Measurements from ENCODE around the gene TUBGCP5. TPM values are rescaled to one million over a fixed set of nuclear protein-coding genes. Genes with fewer than 3 reads are reported as not detected.
"Not testable (repeated sequence)": the region's sequence is repeated elsewhere in the genome, so short reads cannot be mapped to it uniquely, and the experiment has no call there.

TUBGCP5 gene
- 16.2 and 17.5 TPM in 2 replicates for total RNA-seq (2014; rRNA removed; shearing (Covaris generic))
- 13.6 and 14.6 TPM in 2 replicates for polyA plus RNA-seq (2016; fragmentation: Nextera tagmentation; extraction: Ambion mirVana)

DNA sequence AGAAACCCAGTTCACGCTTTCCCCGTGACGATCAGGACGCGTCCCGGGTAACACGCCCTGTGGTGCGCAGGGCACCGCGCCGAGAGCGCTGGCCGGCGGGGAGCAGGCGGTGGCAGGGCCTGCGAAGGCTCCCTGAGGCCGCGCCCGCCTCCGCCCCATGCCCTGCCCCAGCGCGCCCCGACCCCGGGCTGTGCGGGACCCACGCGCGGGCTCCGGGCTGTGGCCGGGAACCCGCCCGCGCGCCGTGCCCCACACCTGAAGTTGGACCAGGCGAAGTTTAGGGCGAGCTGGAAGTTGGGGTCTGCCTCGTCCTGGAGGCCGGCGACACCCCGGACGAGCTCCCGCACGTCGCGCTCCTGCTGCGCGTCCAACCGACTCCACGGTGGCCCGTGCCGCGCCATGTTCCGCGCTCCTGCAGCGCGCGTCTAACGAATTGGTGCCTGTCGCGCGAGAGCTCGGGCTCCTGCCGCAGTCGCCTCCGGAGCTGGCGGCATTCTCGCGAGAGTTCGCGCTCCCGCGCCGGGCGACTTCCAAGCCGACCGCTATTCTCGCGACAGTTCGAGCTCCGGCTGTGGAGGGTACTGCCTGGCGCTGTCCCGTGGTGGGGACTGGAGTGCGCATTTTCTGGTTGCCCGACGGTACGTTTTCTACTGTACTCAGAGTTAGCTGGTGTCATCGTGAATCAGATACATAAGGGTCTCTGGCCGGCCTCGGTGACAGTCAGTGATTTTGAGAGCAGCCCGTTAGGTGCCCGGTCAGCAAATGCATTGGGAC lies at the start of gene TUBGCP5:
Gene TUBGCP5 (minus strand): TSS at position 427 of the 774 bp plus-strand sequence. CDS start 26 bp downstream, at position 401.
- no peaks in the 10 kb centered on the region for H3K9me3 ChIP-seq (ENCODE audit: low read depth)
- peak; percentile 99 for DNase-seq
- no peaks in the 10 kb centered on the region for H3K27me3 ChIP-seq (replicated peaks; ENCODE audit: insufficient read depth)
- peak within 1 kb of the TSS; percentile 77 for H3K4me3 ChIP-seq
- H3K36me3 ChIP-seq (ENCODE audit: low read depth), result peaks cover 8% of the 10 kb centered on the region; the same call in 1 of the 2 replicates
- peak within 1 kb of the TSS; percentile 87 for H3K9ac ChIP-seq
- H3K9me2 ChIP-seq (ENCODE audit: insufficient read depth), result no peaks in the 10 kb centered on the region
- peak within 1 kb of the TSS; percentile 100 for H2AFZ ChIP-seq
- peak within 1 kb of the TSS; percentile 100 for H3K4me2 ChIP-seq (ENCODE audit: unreplicated experiment)
- in situ Hi-C loops (cut with MboI), result no loop called here
- TF ChIP-seq EZH2phosphoT487 (IDR thresholded peaks at IDR 0.05; ENCODE audit: insufficient read depth, low read depth) (no peak), EZH2 (IDR thresholded peaks at IDR 0.05; ENCODE audit: insufficient read depth, poor library complexity, severe bottlenecking) (no peak)
- 1 to 2% methylated on average over 71 to 74 of the region's 92 CpGs for WGBS, 2 experiments (ENCODE audit: low coverage in 1 of 2, low lambda C conversion rate in 2 of 2, missing lambda C conversion rate in 2 of 2)
- peaks cover 31% of the 10 kb centered on the region for H3K79me2 ChIP-seq (ENCODE audit: insufficient read depth)
- no peaks in the 10 kb centered on the region for H4K20me1 ChIP-seq (ENCODE audit: insufficient read depth)
- H3F3A ChIP-seq (ENCODE audit: insufficient read depth), result peaks cover 9% of the 10 kb centered on the region; the same call in 1 of the 2 replicates
- peak within 1 kb of the TSS; percentile 74 for H3K27ac ChIP-seq
- H3K4me1 ChIP-seq (ENCODE audit: insufficient read depth), result peaks cover 7% of the 10 kb centered on the region

DNA sequence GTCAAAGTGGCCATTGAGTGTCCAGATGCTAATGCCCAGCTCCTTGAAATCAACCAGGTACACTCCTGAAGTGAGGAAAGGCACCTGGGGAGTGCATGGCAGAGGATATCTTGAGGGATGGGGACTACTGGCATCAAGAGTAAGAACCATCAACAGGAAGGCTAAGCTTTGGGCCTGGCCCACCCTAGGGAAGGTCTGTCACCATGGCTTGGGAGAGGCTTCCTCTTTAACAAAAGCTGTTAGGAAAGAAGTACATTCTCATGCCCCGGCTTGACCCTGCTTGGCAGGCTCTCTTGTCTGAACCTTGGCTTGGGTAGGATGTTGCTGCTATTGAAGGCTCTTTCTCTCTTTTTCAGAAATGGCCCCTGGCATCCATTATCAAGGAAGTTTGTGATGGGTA lies 43.7 kb upstream of the TUBGCP5 start:
- H3K9me3 ChIP-seq (ENCODE audit: low read depth), result no peaks in the 10 kb centered on the region

DNA sequence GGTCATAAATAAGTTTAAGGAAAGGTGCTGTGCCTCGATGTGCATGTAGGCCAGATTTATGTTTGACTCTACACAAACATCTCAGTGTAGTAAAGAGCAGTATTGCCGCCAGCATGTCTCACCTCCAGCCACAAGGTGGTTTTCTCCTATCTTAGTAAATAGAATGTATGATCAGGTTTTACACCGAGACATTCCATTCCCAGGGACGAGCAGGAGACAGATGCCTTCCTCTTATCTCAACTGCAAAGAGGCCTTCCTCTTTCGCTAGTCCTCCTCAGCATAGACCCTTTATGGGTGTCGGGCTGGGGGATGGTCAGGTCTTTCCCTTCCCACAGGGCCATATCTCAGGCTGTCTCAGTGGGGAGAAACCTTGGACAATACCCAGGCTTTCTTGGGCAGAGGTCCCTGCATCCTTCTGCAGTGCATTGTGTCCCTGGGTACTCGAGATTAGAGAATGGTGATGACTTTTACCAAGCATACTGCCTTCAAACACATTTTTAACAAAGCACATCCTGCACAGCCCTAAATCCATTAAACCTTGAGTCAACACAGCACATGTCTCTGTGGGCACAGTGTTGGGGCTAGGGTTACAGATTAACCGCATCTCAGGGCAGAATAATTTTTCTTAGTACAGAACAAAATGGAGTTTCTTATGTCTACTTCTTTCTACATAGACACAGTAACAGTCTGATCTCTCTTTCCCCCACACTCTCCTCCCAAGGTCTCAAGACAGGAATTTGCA lies 42.8 kb upstream of the TUBGCP5 start:
- H3K36me3 ChIP-seq (ENCODE audit: low read depth); H3K79me2 ChIP-seq (ENCODE audit: insufficient read depth); H2AFZ ChIP-seq; H3K27ac ChIP-seq; H3K9me3 ChIP-seq (ENCODE audit: low read depth); H3K4me1 ChIP-seq (ENCODE audit: insufficient read depth); H3F3A ChIP-seq (ENCODE audit: insufficient read depth); H3K9me2 ChIP-seq (ENCODE audit: insufficient read depth); H4K20me1 ChIP-seq (ENCODE audit: insufficient read depth); H3K9ac ChIP-seq; DNase-seq; H3K4me2 ChIP-seq (ENCODE audit: unreplicated experiment); in situ Hi-C loops (cut with MboI); H3K4me3 ChIP-seq: not testable (repeated sequence)
- H3K27me3 ChIP-seq (replicated peaks; ENCODE audit: insufficient read depth), result peaks cover 11% of the 10 kb centered on the region; the same call in 1 of the 2 replicates
- whole genome bisulfite sequencing, 2 experiments (ENCODE audit: low coverage in 1 of 2, low lambda C conversion rate in 2 of 2, missing lambda C conversion rate in 2 of 2), result 41 to 43% methylated on average over 8 of the region's 8 CpGs

More for the DNA sequence above, 43.7 kb upstream of the TUBGCP5 start:
- no peaks in the 10 kb centered on the region for H4K20me1 ChIP-seq (ENCODE audit: insufficient read depth)
- 17 to 21% methylated on average over 1 of the region's 1 CpG for WGBS, 2 experiments (ENCODE audit: low coverage in 1 of 2, low lambda C conversion rate in 2 of 2, missing lambda C conversion rate in 2 of 2)
- no peaks in the 10 kb centered on the region for H3F3A ChIP-seq (ENCODE audit: insufficient read depth)
- H3K9me2 ChIP-seq (ENCODE audit: insufficient read depth), result no peaks in the 10 kb centered on the region
- H3K9ac ChIP-seq, result no peak overlapping the region
- TF ChIP-seq EZH2phosphoT487 (IDR thresholded peaks at IDR 0.05; ENCODE audit: insufficient read depth, low read depth) (no peak), EZH2 (IDR thresholded peaks at IDR 0.05; ENCODE audit: insufficient read depth, poor library complexity, severe bottlenecking) (no peak)
- DNase-seq, result no peak
- H3K4me3 ChIP-seq, result no peak overlapping the region
- H3K4me1 ChIP-seq (ENCODE audit: insufficient read depth), result no peaks in the 10 kb centered on the region
- H3K27me3 ChIP-seq (replicated peaks; ENCODE audit: insufficient read depth), result peaks cover 11% of the 10 kb centered on the region; the same call in 1 of the 2 replicates
- H3K36me3 ChIP-seq (ENCODE audit: low read depth), result no peaks in the 10 kb centered on the region
- no peak overlapping the region for H3K27ac ChIP-seq
- H3K4me2 ChIP-seq (ENCODE audit: unreplicated experiment), result no peak overlapping the region
- no peaks in the 10 kb centered on the region for H3K79me2 ChIP-seq (ENCODE audit: insufficient read depth)
- no peak overlapping the region for H2AFZ ChIP-seq
- in situ Hi-C loops (cut with MboI), result no loop called here

DNA sequence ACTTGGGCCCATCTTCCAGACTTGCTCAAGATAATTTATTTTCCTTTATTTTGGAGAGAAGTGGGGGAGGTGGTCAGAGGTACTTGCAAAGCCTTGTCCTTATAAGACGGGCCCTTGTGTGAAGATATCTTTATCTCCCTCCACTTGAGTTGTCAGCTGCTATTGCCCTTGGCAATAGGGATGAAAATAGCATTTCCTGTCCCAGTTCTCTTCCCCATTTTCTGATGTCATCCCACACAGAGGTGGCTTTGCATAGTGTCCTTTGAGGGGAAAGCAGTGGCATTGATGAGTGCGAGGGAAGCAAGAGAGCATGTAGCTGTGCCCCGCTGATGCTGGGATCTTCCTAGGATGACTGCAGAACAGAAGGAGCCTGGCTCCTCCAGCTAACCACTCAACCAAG lies 41.9 kb upstream of the TUBGCP5 start:
- in situ Hi-C loops (cut with MboI), result no loop called here

More for the DNA sequence above, 41.9 kb upstream of the TUBGCP5 start:
- H3K9me3 ChIP-seq (ENCODE audit: low read depth), result no peaks in the 10 kb centered on the region
- H4K20me1 ChIP-seq (ENCODE audit: insufficient read depth), result no peaks in the 10 kb centered on the region
- WGBS, 2 experiments (ENCODE audit: low coverage in 1 of 2, low lambda C conversion rate in 2 of 2, missing lambda C conversion rate in 2 of 2), result 22 to 26% methylated on average over 3 of the region's 3 CpGs
- H3K36me3 ChIP-seq (ENCODE audit: low read depth), result no peaks in the 10 kb centered on the region
- peaks cover 11% of the 10 kb centered on the region; the same call in 1 of the 2 replicates for H3K27me3 ChIP-seq (replicated peaks; ENCODE audit: insufficient read depth)
- no peak overlapping the region for H2AFZ ChIP-seq
- H3K9ac ChIP-seq, result no peak overlapping the region
- no peaks in the 10 kb centered on the region for H3F3A ChIP-seq (ENCODE audit: insufficient read depth)
- no peak overlapping the region for H3K4me2 ChIP-seq (ENCODE audit: unreplicated experiment)
- no peak overlapping the region for H3K27ac ChIP-seq
- TF ChIP-seq EZH2phosphoT487 (IDR thresholded peaks at IDR 0.05; ENCODE audit: insufficient read depth, low read depth) (no peak), EZH2 (IDR thresholded peaks at IDR 0.05; ENCODE audit: insufficient read depth, poor library complexity, severe bottlenecking) (no peak)
- no peaks in the 10 kb centered on the region for H3K4me1 ChIP-seq (ENCODE audit: insufficient read depth)
- H3K79me2 ChIP-seq (ENCODE audit: insufficient read depth), result no peaks in the 10 kb centered on the region
- H3K4me3 ChIP-seq, result no peak overlapping the region
- no peak for DNase-seq
- no peaks in the 10 kb centered on the region for H3K9me2 ChIP-seq (ENCODE audit: insufficient read depth)
